ENCODE results near the gene LINGO3. TPM values are rescaled to one million over a fixed set of nuclear protein-coding genes. Genes with fewer than 3 reads are reported as not detected.

The LINGO3 gene
- polyA plus RNA-seq, 1 donor from 2014 or later, result 2.7 TPM

DNA sequence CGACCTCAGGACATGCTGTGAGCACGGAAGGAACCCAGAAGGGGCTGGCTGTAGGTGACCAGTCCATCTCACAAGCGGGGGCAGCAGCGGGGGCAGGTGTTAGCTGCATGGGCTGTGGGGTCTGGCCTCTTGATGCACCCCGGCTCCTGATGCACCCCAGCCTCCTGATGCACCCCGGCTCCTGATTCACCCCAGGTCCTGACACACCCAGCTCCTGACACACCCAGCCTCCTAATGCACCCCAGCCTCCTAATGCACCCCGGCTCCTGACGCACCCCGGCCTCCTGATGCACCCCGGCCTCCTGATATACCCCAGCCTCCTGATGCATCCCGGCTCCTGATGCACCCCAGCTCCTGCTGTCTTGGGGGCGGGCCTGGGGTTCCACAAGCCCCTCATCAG is 13.0 kb upstream of the LINGO3 start:
- Histone ChIP-seq H3K79me2 (replicated peaks; ENCODE audit: insufficient read depth, low read length) (no peaks in the 10 kb centered on the region), H3K9me3 (ENCODE audit: low read length) (no peaks in the 10 kb centered on the region), H3K27ac (ENCODE audit: low read length) (no peak overlapping the region), H3K27me3 (ENCODE audit: insufficient read depth, low read depth, low read length) (no peaks in the 10 kb centered on the region), H3K4me2 (ENCODE audit: low read length) (no peak overlapping the region), H3K9me2 (ENCODE audit: insufficient read depth, low read length) (no peaks in the 10 kb centered on the region), H3K4me3 (ENCODE audit: low read length) (no peak overlapping the region), H2AFZ (ENCODE audit: low read depth, low read length) (no peak overlapping the region), H3F3A (ENCODE audit: insufficient read depth, low read length, poor library complexity, severe bottlenecking) (no peaks in the 10 kb centered on the region), H4K20me1 (ENCODE audit: insufficient read depth) (no peaks in the 10 kb centered on the region), H3K36me3 (ENCODE audit: insufficient read depth, low read length) (no peaks in the 10 kb centered on the region), H3K9ac (ENCODE audit: low read length) (no peak overlapping the region)
- TF ChIP-seq SMC3 (conservative IDR thresholded peaks at IDR 0.05; ENCODE audit: poor library complexity) (no peak), POLR2AphosphoS5 (IDR thresholded peaks at IDR 0.05) (no peak), MXI1 (conservative IDR thresholded peaks at IDR 0.05; ENCODE audit: poor library complexity, severe bottlenecking) (no peak), EZH2 (IDR thresholded peaks at IDR 0.05; ENCODE audit: borderline replicate concordance, insufficient read depth, low read length, poor library complexity, severe bottlenecking) (no peak), RAD21 (conservative IDR thresholded peaks at IDR 0.05) (no peak), TAF1 (IDR thresholded peaks at IDR 0.05; ENCODE audit: low read depth) (no peak), EP300 (conservative IDR thresholded peaks at IDR 0.05; ENCODE audit: poor library complexity, severe bottlenecking) (no peak), CTCF (IDR thresholded peaks at IDR 0.05; ENCODE audit: poor library complexity, severe bottlenecking) (no peak)
- TF ChIP-seq, protein P1, sequence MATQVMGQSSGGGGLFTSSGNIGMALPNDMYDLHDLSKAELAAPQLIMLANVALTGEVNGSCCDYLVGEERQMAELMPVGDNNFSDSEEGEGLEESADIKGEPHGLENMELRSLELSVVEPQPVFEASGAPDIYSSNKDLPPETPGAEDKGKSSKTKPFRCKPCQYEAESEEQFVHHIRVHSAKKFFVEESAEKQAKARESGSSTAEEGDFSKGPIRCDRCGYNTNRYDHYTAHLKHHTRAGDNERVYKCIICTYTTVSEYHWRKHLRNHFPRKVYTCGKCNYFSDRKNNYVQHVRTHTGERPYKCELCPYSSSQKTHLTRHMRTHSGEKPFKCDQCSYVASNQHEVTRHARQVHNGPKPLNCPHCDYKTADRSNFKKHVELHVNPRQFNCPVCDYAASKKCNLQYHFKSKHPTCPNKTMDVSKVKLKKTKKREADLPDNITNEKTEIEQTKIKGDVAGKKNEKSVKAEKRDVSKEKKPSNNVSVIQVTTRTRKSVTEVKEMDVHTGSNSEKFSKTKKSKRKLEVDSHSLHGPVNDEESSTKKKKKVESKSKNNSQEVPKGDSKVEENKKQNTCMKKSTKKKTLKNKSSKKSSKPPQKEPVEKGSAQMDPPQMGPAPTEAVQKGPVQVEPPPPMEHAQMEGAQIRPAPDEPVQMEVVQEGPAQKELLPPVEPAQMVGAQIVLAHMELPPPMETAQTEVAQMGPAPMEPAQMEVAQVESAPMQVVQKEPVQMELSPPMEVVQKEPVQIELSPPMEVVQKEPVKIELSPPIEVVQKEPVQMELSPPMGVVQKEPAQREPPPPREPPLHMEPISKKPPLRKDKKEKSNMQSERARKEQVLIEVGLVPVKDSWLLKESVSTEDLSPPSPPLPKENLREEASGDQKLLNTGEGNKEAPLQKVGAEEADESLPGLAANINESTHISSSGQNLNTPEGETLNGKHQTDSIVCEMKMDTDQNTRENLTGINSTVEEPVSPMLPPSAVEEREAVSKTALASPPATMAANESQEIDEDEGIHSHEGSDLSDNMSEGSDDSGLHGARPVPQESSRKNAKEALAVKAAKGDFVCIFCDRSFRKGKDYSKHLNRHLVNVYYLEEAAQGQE (IDR thresholded peaks at IDR 0.05; ENCODE audit: borderline replicate concordance), result no peak

- Histone ChIP-seq H3K27ac (ENCODE audit: low read length) (no peak overlapping the region), H3K27me3 (ENCODE audit: insufficient read depth, low read depth, low read length) (no peaks in the 10 kb centered on the region), H3K9me3 (ENCODE audit: low read length) (no peaks in the 10 kb centered on the region), H3K9ac (ENCODE audit: low read length) (no peak overlapping the region), H3K4me3 (ENCODE audit: low read length) (no peak overlapping the region), H3F3A (ENCODE audit: insufficient read depth, low read length, poor library complexity, severe bottlenecking) (no peaks in the 10 kb centered on the region), H3K9me2 (ENCODE audit: insufficient read depth, low read length) (no peaks in the 10 kb centered on the region), H2AFZ (ENCODE audit: low read depth, low read length) (no peak overlapping the region), H3K36me3 (ENCODE audit: insufficient read depth, low read length) (no peaks in the 10 kb centered on the region), H4K20me1 (ENCODE audit: insufficient read depth) (no peaks in the 10 kb centered on the region), H3K79me2 (replicated peaks; ENCODE audit: insufficient read depth, low read length) (no peaks in the 10 kb centered on the region), H3K4me2 (ENCODE audit: low read length) (no peak overlapping the region)
- TF ChIP-seq EP300 (conservative IDR thresholded peaks at IDR 0.05; ENCODE audit: poor library complexity, severe bottlenecking), result no peak
- no peak for TF ChIP-seq MXI1 (conservative IDR thresholded peaks at IDR 0.05; ENCODE audit: poor library complexity, severe bottlenecking)
- no peak for TF ChIP-seq RAD21 (conservative IDR thresholded peaks at IDR 0.05)
- no peak for TF ChIP-seq EZH2 (IDR thresholded peaks at IDR 0.05; ENCODE audit: borderline replicate concordance, insufficient read depth, low read length, poor library complexity, severe bottlenecking)
- TF ChIP-seq TAF1 (IDR thresholded peaks at IDR 0.05; ENCODE audit: low read depth), result no peak
- no peak for TF ChIP-seq POLR2AphosphoS5 (IDR thresholded peaks at IDR 0.05)
- TF ChIP-seq SMC3 (conservative IDR thresholded peaks at IDR 0.05; ENCODE audit: poor library complexity), result no peak
- TF ChIP-seq, protein P1 (IDR thresholded peaks at IDR 0.05; ENCODE audit: borderline replicate concordance), result no peak
- TF ChIP-seq CTCF (IDR thresholded peaks at IDR 0.05; ENCODE audit: poor library complexity, severe bottlenecking), result no peak
Measured at GRCh38 chr19:2320049-2320448, 12.1 kb upstream of the LINGO3 start.

All from neural cell (in vitro differentiated cells).